ENCODE results near the gene VKORC1.
A peak's percentile ranks its signal among the peaks of the same experiment; 100 is the strongest.
"Not testable (repeated sequence)": the region's sequence is repeated elsewhere in the genome, so short reads cannot be mapped to it uniquely, and the experiment has no call there.

The VKORC1 gene

GRCh38 chr16:31107465-31107867 is 12.9 kb upstream of the VKORC1 start:
- no peak for DNase-seq (ENCODE audit: low spot score)

DNA sequence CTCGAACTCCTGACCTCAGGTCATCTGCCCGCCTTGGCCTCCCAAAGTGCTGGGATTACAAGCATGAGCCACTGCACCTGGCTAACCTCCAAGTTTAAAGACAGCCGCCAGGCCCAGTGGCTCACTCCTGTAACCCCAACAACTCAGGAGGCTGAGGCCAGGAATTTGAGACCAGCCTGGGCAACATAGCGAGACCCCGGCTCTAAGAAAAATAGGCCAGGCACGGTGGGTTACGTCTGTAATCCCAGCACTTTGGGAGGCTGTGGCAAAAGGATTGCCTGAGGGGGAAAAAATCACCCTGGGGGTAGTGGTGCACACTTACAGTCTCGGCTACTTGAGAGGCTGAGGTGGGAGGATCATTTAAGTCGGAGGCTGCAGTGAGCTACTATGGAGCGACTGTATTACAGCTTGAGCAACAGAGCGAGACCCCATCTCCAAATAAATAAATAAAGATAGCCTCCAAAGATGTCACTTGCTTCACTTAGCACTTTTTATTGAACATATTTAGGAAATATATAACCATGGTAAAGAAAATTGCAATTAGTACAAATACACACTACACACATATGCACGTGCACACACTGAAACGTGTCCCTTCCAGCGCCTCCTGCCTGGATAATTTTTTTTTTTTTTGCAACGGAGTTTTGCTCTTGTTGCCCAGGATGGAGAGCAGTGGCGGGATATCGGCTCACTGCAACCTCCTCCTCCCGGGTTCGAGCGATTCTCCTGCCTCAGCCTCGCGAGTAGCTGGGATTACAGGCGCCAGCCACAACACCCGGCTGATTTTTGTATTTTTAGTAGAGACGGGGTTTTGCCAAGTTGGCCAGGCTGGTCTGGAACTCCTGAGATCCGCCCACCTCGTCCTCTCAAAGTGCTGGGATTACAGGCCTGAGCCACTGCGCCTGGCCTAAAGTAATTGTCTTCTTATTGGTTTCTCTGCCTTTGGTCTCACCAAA is 12.2 kb upstream of the VKORC1 start:
- no peak for DNase-seq (ENCODE audit: low spot score)

DNA sequence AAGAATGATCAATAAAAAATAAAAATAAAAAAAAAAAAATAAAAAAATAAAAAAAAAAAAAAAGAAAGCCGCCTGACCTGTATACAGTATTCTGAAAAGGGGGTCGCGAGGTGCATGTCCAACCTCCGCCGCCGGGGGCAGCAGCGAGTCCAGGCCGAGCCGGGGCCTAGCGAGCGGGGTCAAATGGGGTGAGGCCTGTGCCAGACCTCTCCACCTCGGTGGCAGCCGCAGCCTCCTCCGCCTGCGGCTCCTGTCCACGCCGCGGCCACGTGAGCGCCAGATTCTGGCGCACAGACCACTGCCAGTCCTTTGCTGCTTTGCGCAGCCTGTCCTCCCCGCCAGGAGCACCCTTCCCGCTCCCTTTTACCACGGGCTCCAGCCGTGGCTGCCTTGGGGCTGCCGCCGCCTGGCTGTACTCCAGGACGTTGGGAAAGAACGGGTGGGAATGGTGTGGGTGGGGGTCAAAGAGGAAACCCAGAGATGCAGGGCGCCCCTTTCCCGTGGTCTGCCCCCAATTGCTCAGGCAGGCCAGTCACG is 11.1 kb upstream of the VKORC1 start:
- peak; percentile 82 for DNase-seq (ENCODE audit: low spot score)

GRCh38 chr16:31100876-31101641 is 6.5 kb upstream of the VKORC1 start:
- DNase-seq (ENCODE audit: low spot score): not testable (repeated sequence)

DNA sequence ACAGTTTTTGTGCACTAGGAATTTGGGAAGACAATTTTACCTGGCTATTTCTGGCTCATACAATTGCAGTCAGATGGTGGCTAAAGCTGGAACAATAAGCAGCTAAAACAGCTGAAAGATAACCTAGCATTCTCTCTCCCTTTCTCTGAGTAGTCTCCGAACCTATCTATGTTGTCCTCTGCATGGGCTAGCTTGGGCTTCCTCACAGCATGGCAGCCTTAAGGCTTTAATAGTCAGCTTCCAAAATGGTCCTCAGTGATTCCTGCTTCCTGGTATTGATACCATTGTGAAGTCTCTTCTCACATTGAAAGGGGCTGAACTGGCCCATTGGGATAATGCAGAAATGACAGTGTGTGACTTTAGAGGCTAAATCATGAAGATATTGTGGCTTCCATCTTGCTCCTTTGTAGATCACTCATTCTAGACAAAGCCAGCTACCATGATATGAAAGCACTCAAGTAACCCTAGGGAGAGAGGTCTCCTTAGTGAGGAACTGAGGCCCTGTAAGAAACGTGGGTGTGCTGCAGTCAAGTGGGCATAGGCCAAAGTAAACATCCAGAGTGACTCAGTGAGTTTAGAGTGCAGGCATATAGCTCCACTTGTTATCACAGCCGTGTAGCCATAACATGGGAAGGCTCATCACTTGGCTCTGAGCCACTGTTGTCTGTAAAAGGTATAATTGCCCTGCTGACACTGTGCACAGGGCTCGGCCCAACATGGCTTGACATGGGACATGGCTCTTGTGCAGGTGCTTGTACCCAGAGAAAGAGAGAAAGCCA is 5.5 kb upstream of the VKORC1 start:
- DNase-seq (ENCODE audit: low spot score): peak; percentile 34

DNA sequence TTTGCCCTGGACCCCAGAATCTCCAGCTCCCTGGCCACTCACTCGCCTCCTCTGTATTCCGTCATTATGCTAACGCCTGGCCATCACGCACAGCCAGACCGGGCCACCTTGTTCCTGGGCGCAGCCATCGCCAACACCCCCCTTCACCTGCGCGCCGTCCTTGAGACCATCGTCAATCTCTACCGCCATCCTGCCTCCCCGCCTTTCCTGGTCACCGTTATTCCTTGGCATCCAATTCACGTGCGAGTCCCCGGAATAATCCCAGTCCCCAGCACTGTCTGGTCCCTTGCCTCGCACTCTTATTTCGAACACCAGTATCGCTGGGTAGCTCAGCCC is 541 bp downstream of the VKORC1 start:
- DNase-seq (ENCODE audit: low spot score): no peak

- no peak for DNase-seq (ENCODE audit: low spot score)
These were observed 1.4 kb downstream of the VKORC1 start for GRCh38 chr16:31093132-31093703.

DNA sequence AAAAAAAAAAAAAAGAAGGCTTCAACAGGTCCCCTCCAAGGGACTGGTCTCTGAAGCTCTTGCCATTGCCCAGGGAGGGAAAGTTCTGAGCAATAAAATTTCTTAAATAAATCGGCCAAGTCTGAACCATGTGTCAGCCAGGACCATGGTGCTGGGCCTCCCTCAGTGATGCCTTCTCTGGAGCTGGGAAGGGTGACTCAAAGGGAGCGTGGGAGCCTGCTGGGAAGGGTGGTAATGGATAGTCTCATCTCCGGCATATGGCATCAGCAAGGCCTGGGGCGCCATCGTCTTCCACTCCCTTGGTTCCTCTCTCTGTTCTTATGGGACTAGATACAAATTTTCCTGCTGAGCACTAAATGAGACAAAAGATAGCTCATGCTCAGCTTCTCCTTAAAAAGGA is 2.3 kb downstream of the VKORC1 start:
- no peak for DNase-seq (ENCODE audit: low spot score)

GRCh38 chr16:31090540-31090939 is 4.1 kb downstream of the VKORC1 start:
- DNase-seq (ENCODE audit: low spot score): no peak

GRCh38 chr16:31089199-31089598 is 5.4 kb downstream of the VKORC1 start:
- no peak for DNase-seq (ENCODE audit: low spot score)

- DNase-seq (ENCODE audit: low spot score): no peak
These were observed 6.0 kb downstream of the VKORC1 start, which contains the start of gene PRSS53 for GRCh38 chr16:31088459-31089183. PRSS53 (minus strand) TSS chr16:31088943; CDS start chr16:31088809, 134 bp downstream.

DNA sequence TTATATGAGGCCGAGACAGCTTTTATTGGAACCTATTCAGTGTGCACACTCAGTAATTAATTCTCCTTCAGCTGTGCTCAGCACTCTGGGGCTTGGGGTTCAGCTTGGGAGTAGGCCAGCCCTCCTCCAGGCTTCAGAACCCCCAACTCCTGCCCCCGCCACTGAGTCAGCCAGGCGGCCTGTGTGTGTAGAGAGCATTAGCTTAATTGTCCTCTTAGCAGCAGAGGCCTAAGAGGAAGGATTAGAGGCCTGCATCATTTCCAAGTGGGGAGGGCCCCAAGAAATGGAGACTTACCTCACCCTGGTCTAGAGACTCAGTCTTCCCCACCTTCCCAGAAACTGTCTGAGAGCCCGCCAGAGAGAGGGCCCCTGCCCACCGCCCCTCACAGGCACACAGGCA is 6.6 kb downstream of the VKORC1 start:
- DNase-seq (ENCODE audit: low spot score): no peak

GRCh38 chr16:31087481-31087880 is 7.1 kb downstream of the VKORC1 start:
- no peak for DNase-seq (ENCODE audit: low spot score)

GRCh38 chr16:31086629-31086906 is 8.0 kb downstream of the VKORC1 start:
- no peak for DNase-seq (ENCODE audit: low spot score)

- no peak for DNase-seq (ENCODE audit: low spot score)
These were observed 8.5 kb downstream of the VKORC1 start for GRCh38 chr16:31085873-31086628.

GRCh38 chr16:31085411-31085810 is 9.2 kb downstream of the VKORC1 start:
- no peak for DNase-seq (ENCODE audit: low spot score)

GRCh38 chr16:31084584-31085302 is 9.9 kb downstream of the VKORC1 start:
- DNase-seq (ENCODE audit: low spot score): no peak

GRCh38 chr16:31083981-31084380 is 10.6 kb downstream of the VKORC1 start:
- DNase-seq (ENCODE audit: low spot score): no peak

- no peak for DNase-seq (ENCODE audit: low spot score)
These were observed 11.0 kb downstream of the VKORC1 start for GRCh38 chr16:31083556-31083955.

- DNase-seq (ENCODE audit: low spot score): no peak
These were observed 11.5 kb downstream of the VKORC1 start for GRCh38 chr16:31083081-31083480.

Measured in hematopoietic multipotent progenitor cell treated with erythropoietin and hydrocortisone succinate and interleukin-3 and kit ligand, for 15 days (in vitro differentiated cells).